Nephron (organoid): ENCODE results near the gene TCOF1.
"Not testable (repeated sequence)": the region's sequence is repeated elsewhere in the genome, so short reads cannot be mapped to it uniquely, and the experiment has no call there.

Experiments used
- H3K27ac Mint-ChIP-seq, 3 experiments: 2 replicates each; pipeline ENCODE4 v1.8.0; 2020; ENCODE audit warnings: mixed read lengths in 3 of 3, mild to moderate bottlenecking in 2 of 3, moderate library complexity in 1 of 3
- H3K27me3 Mint-ChIP-seq: 2 replicates; pipeline ENCODE4 v1.8.0; 2021; ENCODE audit warnings: low read depth, mild to moderate bottlenecking, moderate library complexity, mixed read lengths
- H3K36me3 Mint-ChIP-seq: 2 replicates; pipeline ENCODE4 v1.8.0; 2020; ENCODE audit warnings: low read depth, mixed read lengths
- H3K4me1 Mint-ChIP-seq: 2 replicates; pipeline ENCODE4 v1.8.0; 2020; ENCODE audit warnings: mixed read lengths
- H3K4me3 Mint-ChIP-seq, 3 experiments: 2 replicates each; pipeline ENCODE4 v1.8.0; 2020; ENCODE audit warnings: mild to moderate bottlenecking in 3 of 3, mixed read lengths in 3 of 3, moderate library complexity in 2 of 3
- H3K9me3 Mint-ChIP-seq: 2 replicates; pipeline ENCODE4 v1.8.0; 2020; ENCODE audit warnings: mixed read lengths
- TF ChIP-seq, protein P1 (sequence below), 3 experiments: fragments of 200-600 bp; sonication (generic); IDR thresholded peaks; one replicate each; pipeline ENCODE4 v1.5.0; 2021; ENCODE audit warnings: antibody characterized with exemption in 3 of 3; ENCODE audit not compliant: unreplicated experiment in 3 of 3

Gene TCOF1

GRCh38 chr5:150410524-150411244 is 53.2 kb downstream of the TCOF1 start:
- Mint-ChIP-seq H3K4me1 (peaks cover 19% of the 10 kb centered on the region), H3K36me3 (no peaks in the 10 kb centered on the region), H3K9me3 (no peaks in the 10 kb centered on the region)

GRCh38 chr5:150411245-150411979 is 53.9 kb downstream of the TCOF1 start:
- Mint-ChIP-seq H3K4me1 (peaks cover 19% of the 10 kb centered on the region), H3K36me3 (no peaks in the 10 kb centered on the region), H3K9me3 (no peaks in the 10 kb centered on the region), H3K27ac (no peak overlapping the region), H3K4me3 (peak overlapping the region in 1 of 3 experiments; percentile 26), H3K27me3 (no peaks in the 10 kb centered on the region)
- TF ChIP-seq, protein P1, sequence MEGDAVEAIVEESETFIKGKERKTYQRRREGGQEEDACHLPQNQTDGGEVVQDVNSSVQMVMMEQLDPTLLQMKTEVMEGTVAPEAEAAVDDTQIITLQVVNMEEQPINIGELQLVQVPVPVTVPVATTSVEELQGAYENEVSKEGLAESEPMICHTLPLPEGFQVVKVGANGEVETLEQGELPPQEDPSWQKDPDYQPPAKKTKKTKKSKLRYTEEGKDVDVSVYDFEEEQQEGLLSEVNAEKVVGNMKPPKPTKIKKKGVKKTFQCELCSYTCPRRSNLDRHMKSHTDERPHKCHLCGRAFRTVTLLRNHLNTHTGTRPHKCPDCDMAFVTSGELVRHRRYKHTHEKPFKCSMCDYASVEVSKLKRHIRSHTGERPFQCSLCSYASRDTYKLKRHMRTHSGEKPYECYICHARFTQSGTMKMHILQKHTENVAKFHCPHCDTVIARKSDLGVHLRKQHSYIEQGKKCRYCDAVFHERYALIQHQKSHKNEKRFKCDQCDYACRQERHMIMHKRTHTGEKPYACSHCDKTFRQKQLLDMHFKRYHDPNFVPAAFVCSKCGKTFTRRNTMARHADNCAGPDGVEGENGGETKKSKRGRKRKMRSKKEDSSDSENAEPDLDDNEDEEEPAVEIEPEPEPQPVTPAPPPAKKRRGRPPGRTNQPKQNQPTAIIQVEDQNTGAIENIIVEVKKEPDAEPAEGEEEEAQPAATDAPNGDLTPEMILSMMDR (IDR thresholded peaks at IDR 0.05; ENCODE audit: unreplicated experiment in 3 of 3), result no peak

More at GRCh38 chr5:150410524-150411244, 53.2 kb downstream of the TCOF1 start:
- TF ChIP-seq, protein P1 (IDR thresholded peaks at IDR 0.05; ENCODE audit: unreplicated experiment in 3 of 3), result no peak
- no peaks in the 10 kb centered on the region for H3K27me3 Mint-ChIP-seq
- peak overlapping the region; percentile 28 to 63 (median 53) for H3K27ac Mint-ChIP-seq
- H3K4me3 Mint-ChIP-seq, result peak overlapping the region; percentile 25 to 38 (median 30)

DNA sequence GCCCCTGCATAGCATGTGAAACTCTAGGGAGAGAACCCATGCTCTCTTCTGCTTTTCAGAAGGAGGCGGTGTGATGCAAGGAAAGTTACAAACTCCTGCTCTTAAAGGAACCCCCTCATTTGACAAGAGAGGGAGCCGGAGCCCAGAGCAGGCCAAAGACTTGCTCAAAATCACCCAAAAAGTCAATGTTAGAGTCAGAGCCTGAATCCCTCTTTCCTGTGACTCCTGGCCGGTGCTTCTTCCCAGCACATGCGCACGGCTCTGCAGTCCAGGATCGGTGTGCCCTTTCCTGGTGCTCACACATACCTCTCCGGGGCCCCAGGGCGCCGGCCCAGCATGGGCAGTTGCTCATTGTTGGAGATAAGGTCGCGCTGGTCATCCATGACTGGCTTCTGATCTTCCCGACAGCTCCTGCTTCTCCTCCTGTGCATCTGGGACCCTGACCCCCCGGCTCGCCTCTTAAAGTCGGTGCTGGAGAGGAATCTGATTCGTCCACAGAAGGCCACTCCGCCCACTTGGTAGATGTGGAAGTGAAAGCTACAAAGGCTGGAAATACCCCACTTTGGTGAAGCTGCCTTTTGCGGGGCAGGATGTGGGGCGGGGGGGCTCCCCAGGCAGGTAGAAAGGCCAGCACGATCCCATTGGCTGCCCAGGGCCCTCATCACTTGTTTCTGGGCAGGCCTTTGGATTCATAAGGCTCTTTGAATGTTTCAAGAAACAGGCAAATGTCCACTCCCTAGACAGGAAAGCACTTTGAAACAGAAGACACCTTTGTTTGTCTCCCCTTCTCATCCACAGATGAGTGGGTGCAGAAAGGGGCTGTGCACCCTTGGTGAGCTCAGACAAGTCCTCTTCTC is 55.0 kb downstream of the TCOF1 start, which contains the start of gene CD74:
Gene CD74, minus strand, starts transcription at position 592 of the 857 bp plus-strand sequence. Its CDS starts 161 bp downstream, at position 431.
- Mint-ChIP-seq H3K27me3 (no peaks in the 10 kb centered on the region), H3K27ac (peak within 1 kb of the TSS; percentile 81 to 95 (median 89)), H3K9me3 (no peaks in the 10 kb centered on the region), H3K4me3 (peak within 1 kb of the TSS; percentile 85 to 90 (median 86)), H3K36me3 (no peaks in the 10 kb centered on the region), H3K4me1 (peaks cover 19% of the 10 kb centered on the region)
- TF ChIP-seq, protein P1 (IDR thresholded peaks at IDR 0.05; ENCODE audit: unreplicated experiment in 3 of 3), result no peak

- TF ChIP-seq, protein P1 (IDR thresholded peaks at IDR 0.05; ENCODE audit: unreplicated experiment in 3 of 3), result no peak
- Mint-ChIP-seq H3K27ac (peak overlapping the region; percentile 81 to 95 (median 89)), H3K27me3 (no peaks in the 10 kb centered on the region), H3K4me1 (peaks cover 19% of the 10 kb centered on the region), H3K4me3 (peak overlapping the region; percentile 85 to 90 (median 86)), H3K36me3 (no peaks in the 10 kb centered on the region), H3K9me3 (no peaks in the 10 kb centered on the region)
Measured at GRCh38 chr5:150413176-150413901, 55.8 kb downstream of the TCOF1 start.

DNA sequence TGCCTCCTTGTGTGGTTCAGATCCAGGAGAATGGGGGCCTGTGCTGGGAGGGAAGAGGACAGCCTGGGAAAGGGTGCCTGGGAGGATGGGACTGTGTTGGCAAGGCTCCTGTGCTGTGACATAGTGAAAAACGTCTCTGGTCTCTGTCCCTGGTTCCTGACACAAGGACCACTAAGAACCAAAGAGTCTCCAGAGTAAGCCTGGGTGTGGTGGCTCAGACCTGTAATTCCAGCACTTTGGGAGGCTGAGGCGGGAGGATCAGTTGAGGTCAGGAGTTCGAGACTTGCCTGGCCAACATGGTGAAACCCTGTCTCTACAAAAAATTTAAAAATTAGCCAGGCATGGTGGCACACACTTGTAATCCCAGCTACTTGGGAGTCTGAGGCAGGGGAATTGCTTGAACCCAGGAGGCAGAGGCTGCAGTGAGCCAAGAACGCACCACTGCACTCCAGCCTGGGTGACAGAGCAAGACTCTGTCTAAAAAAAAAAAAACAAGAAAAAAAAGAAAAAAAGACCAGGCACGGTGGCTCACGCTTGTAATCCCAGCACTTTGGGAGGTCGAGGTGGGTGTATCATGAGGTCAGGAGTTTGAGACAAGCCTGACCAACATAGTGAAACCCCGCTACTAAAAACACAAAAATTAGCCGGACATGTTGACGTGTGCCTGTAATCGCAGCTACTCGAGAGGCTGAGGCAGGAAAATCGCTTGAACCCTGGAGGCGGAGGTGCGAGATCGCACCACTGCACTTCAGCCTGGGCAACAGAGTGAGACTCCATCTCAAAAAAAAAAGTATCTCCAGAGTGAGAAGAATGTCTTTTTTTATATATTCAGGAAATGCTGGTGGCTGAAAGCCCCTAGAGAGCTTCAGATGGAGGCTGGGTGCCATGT is 56.6 kb downstream of the TCOF1 start:
- H3K36me3 Mint-ChIP-seq, H3K9me3 Mint-ChIP-seq, H3K27me3 Mint-ChIP-seq, H3K4me3 Mint-ChIP-seq: not testable (repeated sequence)
- H3K27ac Mint-ChIP-seq, result peak overlapping the region in 2 of 3 experiments; percentile 89 to 95
- peaks cover 19% of the 10 kb centered on the region for H3K4me1 Mint-ChIP-seq
